Esophagus muscularis mucosa (tissue), 4 donors: ENCODE results near the gene CEP55. TPM values are rescaled to one million over a fixed set of nuclear protein-coding genes. Genes with fewer than 3 reads are reported as not detected.

Experiments
- DNase-seq: peaks from one replicate; pipeline ENCODE4 v3.0.0-alpha.2; 2017; ENCODE audit errors: extremely low spot score
- H3K27ac ChIP-seq, 4 donors: fragments of 200-600 bp; sonication (generic); replicated peaks in 1 of 4; 1 replicate in 3 of 4; 2 replicates in 1 of 4; pipeline ENCODE4 v1.5.1; 2016 to 2019; ENCODE audit warnings: mild to moderate bottlenecking in 1 of 4
- H3K27me3 ChIP-seq, 4 donors: fragments of 200-600 bp; sonication (generic); one replicate each; pipeline versions ENCODE4 v1.5.1 to v1.6.0; 2016 to 2019
- H3K36me3 ChIP-seq, 4 donors: fragments of 200-600 bp; sonication (generic); one replicate each; pipeline ENCODE4 v1.5.1; 2016 to 2019
- H3K4me1 ChIP-seq, 4 donors: fragments of 200-600 bp; sonication (generic); one replicate each; pipeline ENCODE4 v1.5.1; 2016 to 2019
- H3K4me3 ChIP-seq, 4 donors: fragments of 200-600 bp; sonication (generic); 1 replicate in 2 of 4; 2 replicates in 2 of 4; pipeline ENCODE4 v1.5.1; 2016 to 2019; ENCODE audit warnings: mild to moderate bottlenecking in 4 of 4, moderate library complexity in 1 of 4
- H3K9me3 ChIP-seq, 4 donors: fragments of 200-600 bp; sonication (generic); 1 replicate in 3 of 4; 2 replicates in 1 of 4; pipeline ENCODE4 v1.5.1; 2016 to 2019
- EP300 ChIP-seq: sonication (generic); formaldehyde crosslinking; IDR thresholded peaks from one replicate; pipeline ENCODE4 v1.6.1; 2017; ENCODE audit warnings: antibody characterized with exemption
- POLR2A ChIP-seq: fragments of 450-650 bp; IDR thresholded peaks from one replicate; pipeline ENCODE4 v1.6.1; 2017; ENCODE audit warnings: antibody characterized with exemption, moderate library complexity, mild to moderate bottlenecking, low read depth
- POLR2AphosphoS5 ChIP-seq, 2 donors: sonication (generic); formaldehyde crosslinking; IDR thresholded peaks; one replicate each; pipeline ENCODE4 v1.6.1; 2017; ENCODE audit warnings: antibody characterized with exemption in 2 of 2
- WGBS: methylation state at CpG from one replicate; pipeline ENCODE4 v1.1.5; 2018; 5-methylcytosine and 5-hydroxymethylcytosine counted together
- intact Hi-C: fragments of 100-400 bp; cut with DNase I; formaldehyde crosslinking; loops from one replicate; pipeline ENCODE4 v1.15.1; 2023
- total RNA-seq, 4 donors: library from RNA; depleted of rRNA; stranded (reverse); fragments of >200 nt; gene quantifications; one replicate each; pipeline versions ENCODE4 v1.1.0 to v1.2.1, GENCODE V29; 2016
- TF ChIP-seq, protein P1 (sequence below), 3 experiments: fragments of 200-600 bp in 2 of 3; fragments of 450-650 bp in 1 of 3; sonication (generic) in 2 of 3; IDR thresholded peaks; one replicate each; pipeline ENCODE4 v1.5.1; 2017 to 2019; ENCODE audit warnings: antibody characterized with exemption in 3 of 3, mild to moderate bottlenecking in 2 of 3, moderate library complexity in 1 of 3

CEP55 gene
- total RNA-seq, 4 donors from 2014 or later, result 0.19 to 0.80 (median 0.50) TPM; not detected in 1

DNA sequence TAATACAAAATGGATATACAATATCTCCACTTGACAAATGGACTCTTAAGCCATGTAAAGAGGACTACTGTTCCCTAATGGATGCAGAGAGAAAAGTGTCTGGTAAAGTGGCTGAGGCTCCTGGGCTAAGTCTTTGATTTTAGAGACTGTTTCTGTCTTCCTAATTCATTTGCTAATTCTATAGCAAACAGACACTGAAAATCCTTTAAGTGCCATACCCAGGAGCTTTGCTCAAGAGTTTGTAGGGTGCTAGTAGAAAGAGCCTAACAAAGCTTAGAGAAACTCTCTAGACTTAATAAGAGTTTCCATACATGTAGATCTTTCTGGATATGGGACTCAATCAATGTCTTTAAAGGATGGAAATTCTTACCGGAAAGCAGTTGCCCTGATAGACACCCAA is 16.7 kb downstream of the CEP55 start:
- no peak for DNase-seq
- WGBS, result 100% methylated on average over 1 of the region's 1 CpG
- H3K9me3 ChIP-seq, result no peaks in the 10 kb centered on the region
- no peak for TF ChIP-seq POLR2AphosphoS5 (IDR thresholded peaks at IDR 0.05)
- TF ChIP-seq, protein P1, sequence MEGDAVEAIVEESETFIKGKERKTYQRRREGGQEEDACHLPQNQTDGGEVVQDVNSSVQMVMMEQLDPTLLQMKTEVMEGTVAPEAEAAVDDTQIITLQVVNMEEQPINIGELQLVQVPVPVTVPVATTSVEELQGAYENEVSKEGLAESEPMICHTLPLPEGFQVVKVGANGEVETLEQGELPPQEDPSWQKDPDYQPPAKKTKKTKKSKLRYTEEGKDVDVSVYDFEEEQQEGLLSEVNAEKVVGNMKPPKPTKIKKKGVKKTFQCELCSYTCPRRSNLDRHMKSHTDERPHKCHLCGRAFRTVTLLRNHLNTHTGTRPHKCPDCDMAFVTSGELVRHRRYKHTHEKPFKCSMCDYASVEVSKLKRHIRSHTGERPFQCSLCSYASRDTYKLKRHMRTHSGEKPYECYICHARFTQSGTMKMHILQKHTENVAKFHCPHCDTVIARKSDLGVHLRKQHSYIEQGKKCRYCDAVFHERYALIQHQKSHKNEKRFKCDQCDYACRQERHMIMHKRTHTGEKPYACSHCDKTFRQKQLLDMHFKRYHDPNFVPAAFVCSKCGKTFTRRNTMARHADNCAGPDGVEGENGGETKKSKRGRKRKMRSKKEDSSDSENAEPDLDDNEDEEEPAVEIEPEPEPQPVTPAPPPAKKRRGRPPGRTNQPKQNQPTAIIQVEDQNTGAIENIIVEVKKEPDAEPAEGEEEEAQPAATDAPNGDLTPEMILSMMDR (IDR thresholded peaks at IDR 0.05), result no peak
- no peak for TF ChIP-seq EP300
- TF ChIP-seq POLR2A, result no peak
- intact Hi-C loops, result no loop called here
- H3K27ac ChIP-seq, result no peak overlapping the region
- peaks cover 0 to 10% (median 5%) of the 10 kb centered on the region in 4 donors for H3K4me1 ChIP-seq
- H3K36me3 ChIP-seq, result no peaks in the 10 kb centered on the region
- H3K4me3 ChIP-seq, result no peak overlapping the region
- H3K27me3 ChIP-seq, result no peaks in the 10 kb centered on the region

DNA sequence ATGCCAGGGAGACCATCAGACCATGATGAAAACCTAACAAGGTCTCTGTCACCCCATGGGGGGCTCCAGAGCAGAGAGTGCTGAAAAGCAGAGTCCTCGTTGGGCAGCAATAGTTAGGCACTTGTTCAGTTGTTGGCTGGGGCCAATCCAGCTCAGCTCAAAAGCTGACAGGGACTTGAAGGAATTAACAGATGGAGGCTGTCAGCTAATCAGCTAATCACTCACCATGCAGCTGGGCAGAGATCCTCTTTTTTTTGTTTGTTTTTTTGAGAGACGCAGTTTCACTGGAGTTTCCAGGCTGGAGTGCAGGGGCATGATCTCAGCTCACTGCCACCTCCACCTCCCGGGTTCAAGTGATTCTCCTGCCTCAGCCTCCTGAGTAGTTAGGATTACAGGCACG is 18.1 kb downstream of the CEP55 start:
- no peak for DNase-seq
- intact Hi-C loops, result no loop called here
- Histone ChIP-seq H3K9me3 (no peaks in the 10 kb centered on the region), H3K27ac (peak overlapping the region in 3 of 4 donors; percentile 12 to 35 (median 24)), H3K36me3 (no peaks in the 10 kb centered on the region), H3K4me1 (peaks cover 0 to 10% (median 5%) of the 10 kb centered on the region in 4 donors), H3K27me3 (no peaks in the 10 kb centered on the region), H3K4me3 (no peak overlapping the region)
- TF ChIP-seq POLR2AphosphoS5 (IDR thresholded peaks at IDR 0.05) (no peak), POLR2A (no peak), EP300 (no peak)
- TF ChIP-seq, protein P1 (IDR thresholded peaks at IDR 0.05), result no peak
- WGBS, result 87% methylated on average over 4 of the region's 4 CpGs

DNA sequence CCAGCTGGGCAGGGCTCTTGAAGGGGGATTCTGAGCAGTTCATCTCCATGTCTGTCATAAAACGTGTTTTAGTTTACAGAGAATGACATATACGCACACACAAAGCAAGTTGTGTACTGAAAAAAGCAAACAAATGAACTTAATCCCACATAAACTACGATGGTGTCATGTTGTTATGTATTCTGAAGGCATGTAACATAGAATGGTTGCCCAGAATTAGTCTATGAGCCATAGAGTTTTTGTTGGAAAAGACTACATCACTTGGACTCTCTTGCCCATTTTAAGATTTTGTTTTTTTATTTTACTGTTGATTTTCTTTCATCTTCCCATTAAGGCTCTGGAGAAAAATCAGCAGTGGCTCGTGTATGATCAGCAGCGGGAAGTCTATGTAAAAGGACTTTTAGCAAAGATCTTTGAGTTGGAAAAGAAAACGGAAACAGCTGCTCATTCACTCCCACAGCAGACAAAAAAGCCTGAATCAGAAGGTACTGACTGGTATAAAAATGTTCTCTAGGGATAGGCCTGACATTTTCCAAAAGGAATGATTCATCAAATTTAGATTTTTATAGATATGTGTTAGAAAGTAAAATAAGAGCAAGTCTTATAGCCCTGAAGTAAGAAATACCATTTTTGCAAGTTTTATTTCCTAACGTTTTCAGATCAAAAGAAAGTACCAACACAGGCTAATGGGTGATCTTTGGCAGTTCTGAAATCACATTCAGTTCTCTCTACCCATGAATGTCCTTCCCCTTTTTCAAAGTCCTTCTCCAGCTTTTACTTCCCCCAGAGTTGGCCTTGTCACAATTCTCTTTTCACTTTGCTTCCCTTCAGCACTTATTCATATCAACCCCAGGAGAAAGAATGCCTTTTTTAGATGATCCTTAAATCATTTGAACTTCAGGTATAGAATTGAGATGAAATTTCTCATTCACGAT is 18.9 kb downstream of the CEP55 start:
- Histone ChIP-seq H3K27ac (peak overlapping the region in 3 of 4 donors; percentile 12 to 35 (median 24)), H3K9me3 (no peaks in the 10 kb centered on the region), H3K4me3 (no peak overlapping the region), H3K27me3 (no peaks in the 10 kb centered on the region), H3K36me3 (no peaks in the 10 kb centered on the region), H3K4me1 (peaks cover 0 to 10% (median 5%) of the 10 kb centered on the region in 4 donors)
- TF ChIP-seq EP300 (no peak), POLR2AphosphoS5 (IDR thresholded peaks at IDR 0.05) (no peak), POLR2A (no peak)
- TF ChIP-seq, protein P1 (IDR thresholded peaks at IDR 0.05), result no peak
- intact Hi-C loops, result no loop called here
- no peak for DNase-seq
- WGBS, result 57% methylated on average over 7 of the region's 8 CpGs

DNA sequence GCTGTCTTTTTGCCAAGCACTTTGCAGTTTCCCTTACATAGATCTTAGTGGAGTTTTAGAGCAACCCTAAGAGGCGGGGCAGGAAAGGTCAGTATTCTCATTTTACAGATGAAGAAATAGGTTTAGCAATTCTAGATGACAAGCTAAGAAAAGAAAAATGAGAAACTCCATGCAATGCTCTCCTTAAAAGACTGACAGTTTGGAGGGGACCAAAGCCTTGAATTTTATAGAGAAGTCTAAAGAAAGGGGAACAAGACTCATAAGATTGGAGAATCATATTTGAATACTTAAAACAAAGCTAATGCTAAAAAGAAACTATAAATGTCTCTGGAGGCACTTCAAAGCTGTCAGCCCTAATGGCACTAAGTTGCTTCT is 19.6 kb downstream of the CEP55 start:
- H3K36me3 ChIP-seq, result no peaks in the 10 kb centered on the region
- peak overlapping the region in 1 of 4 donors; percentile 35 for H3K27ac ChIP-seq
- DNase-seq, result no peak
- H3K4me3 ChIP-seq, result no peak overlapping the region
- H3K4me1 ChIP-seq, result peaks cover 0 to 10% (median 5%) of the 10 kb centered on the region in 4 donors
- WGBS, result 92% methylated on average over 1 of the region's 1 CpG
- intact Hi-C loops, result no loop called here
- no peaks in the 10 kb centered on the region for H3K9me3 ChIP-seq
- H3K27me3 ChIP-seq, result no peaks in the 10 kb centered on the region
- no peak for TF ChIP-seq POLR2AphosphoS5 (IDR thresholded peaks at IDR 0.05)
- no peak for TF ChIP-seq POLR2A
- TF ChIP-seq, protein P1 (IDR thresholded peaks at IDR 0.05), result no peak
- no peak for TF ChIP-seq EP300
